SK-N-SH treated with all-trans-retinoic acid at 6 μM for 48 hours (cell line): ENCODE results near the gene TSHZ2.

Experiments used
- ATAC-seq: fragments of 200-7000 bp; cut with Tn5 transposase; 3 replicates; pipeline ENCODE4 v1.9.1; 2020; ENCODE audit warnings: mild to moderate bottlenecking, moderate library complexity
- ARNTL ChIP-seq: fragments of 450-650 bp; formaldehyde crosslinking; IDR thresholded peaks from 2 replicates; pipeline ENCODE4 v1.5.0; 2020; ENCODE audit warnings: low read depth, mild to moderate bottlenecking, moderate library complexity, borderline replicate concordance
- BACH2 ChIP-seq: fragments of 250-450 bp; sonication (Bioruptor Pico); IDR thresholded peaks from 2 replicates; pipeline ENCODE4 v1.9.0; 2021; ENCODE audit warnings: mild to moderate bottlenecking, borderline replicate concordance
- CREB5 ChIP-seq: fragments of 250-450 bp; sonication (Bioruptor Pico); IDR thresholded peaks from 2 replicates; pipeline ENCODE4 v1.5.1; 2020; ENCODE audit warnings: low read depth, mild to moderate bottlenecking, moderate library complexity
- CSDC2 ChIP-seq: fragments of 250-450 bp; sonication (Bioruptor Pico); IDR thresholded peaks from 2 replicates; pipeline ENCODE4 v1.5.0; 2020; ENCODE audit warnings: mild to moderate bottlenecking, moderate library complexity
- CSRNP3 ChIP-seq: fragments of 250-450 bp; sonication (Bioruptor Pico); IDR thresholded peaks from 2 replicates; pipeline ENCODE4 v1.5.1; 2021; ENCODE audit warnings: mild to moderate bottlenecking, moderate library complexity
- ESRRG ChIP-seq: fragments of 250-450 bp; sonication (Bioruptor Pico); IDR thresholded peaks from 2 replicates; pipeline ENCODE4 v1.6.1; 2021; ENCODE audit warnings: mild to moderate bottlenecking
- GLIS3 ChIP-seq: fragments of 250-450 bp; sonication (Bioruptor Pico); IDR thresholded peaks from 2 replicates; pipeline ENCODE4 v1.5.0; 2020; ENCODE audit warnings: mild to moderate bottlenecking, moderate library complexity
- ISL1 ChIP-seq: fragments of 250-450 bp; sonication (Bioruptor Pico); IDR thresholded peaks from 2 replicates; pipeline ENCODE4 v2.1.2; 2022; ENCODE audit warnings: mild to moderate bottlenecking, moderate library complexity
- OSR1 ChIP-seq: fragments of 250-450 bp; sonication (Bioruptor Pico); IDR thresholded peaks from 2 replicates; pipeline ENCODE4 v1.8.0; 2022; ENCODE audit warnings: moderate library complexity, mild to moderate bottlenecking, inconsistent platforms
- PATZ1 ChIP-seq: fragments of 250-450 bp; sonication (Bioruptor Pico); IDR thresholded peaks from 2 replicates; pipeline ENCODE4 v1.8.0; 2020; ENCODE audit warnings: mild to moderate bottlenecking, moderate library complexity, borderline replicate concordance
- RARB ChIP-seq: fragments of 250-450 bp; sonication (Bioruptor Pico); IDR thresholded peaks from 2 replicates; pipeline ENCODE4 v1.8.0; 2021; ENCODE audit warnings: mild to moderate bottlenecking, moderate library complexity
- SNAI2 ChIP-seq: fragments of 250-450 bp; sonication (Bioruptor Pico); IDR thresholded peaks from 2 replicates; pipeline ENCODE4 v1.5.0; 2020; ENCODE audit warnings: mild to moderate bottlenecking, moderate library complexity
- TCF4 ChIP-seq: fragments of 250-450 bp; sonication (Bioruptor Pico); IDR thresholded peaks from 2 replicates; pipeline ENCODE4 v1.8.0; 2021; ENCODE audit warnings: mild to moderate bottlenecking, moderate library complexity, borderline replicate concordance
- TSHZ2 ChIP-seq: fragments of 250-450 bp; sonication (Bioruptor Pico); IDR thresholded peaks from 2 replicates; pipeline ENCODE4 v1.5.0; 2020; ENCODE audit warnings: mild to moderate bottlenecking, moderate library complexity
- ZC3H10 ChIP-seq: fragments of 250-450 bp; sonication (Bioruptor Pico); IDR thresholded peaks from 2 replicates; pipeline ENCODE4 v1.5.1; 2021; ENCODE audit warnings: mild to moderate bottlenecking, moderate library complexity
- ZFP3 ChIP-seq: fragments of 250-450 bp; sonication (Bioruptor Pico); IDR thresholded peaks from 2 replicates; pipeline ENCODE4 v1.5.0; 2020; ENCODE audit warnings: mild to moderate bottlenecking, moderate library complexity
- ZFP30 ChIP-seq: fragments of 450-650 bp; formaldehyde crosslinking; IDR thresholded peaks from 2 replicates; pipeline ENCODE4 v1.5.0; 2022; ENCODE audit warnings: mild to moderate bottlenecking, moderate library complexity
- ZNF565 ChIP-seq: fragments of 450-650 bp; formaldehyde crosslinking; conservative IDR thresholded peaks from 2 replicates; pipeline ENCODE4 v1.5.0; 2020; ENCODE audit warnings: low read depth, mild to moderate bottlenecking, moderate library complexity
- ZNF70 ChIP-seq: fragments of 450-650 bp; formaldehyde crosslinking; IDR thresholded peaks from 2 replicates; pipeline ENCODE4 v1.5.0; 2020; ENCODE audit warnings: mild to moderate bottlenecking, moderate library complexity
- ZNF8 ChIP-seq: fragments of 450-650 bp; formaldehyde crosslinking; IDR thresholded peaks from 2 replicates; pipeline ENCODE4 v1.5.0; 2020; ENCODE audit warnings: mild to moderate bottlenecking, moderate library complexity

TSHZ2 gene

GRCh38 chr20:53324816-53325215 is 352.7 kb downstream of the TSHZ2 start:
- no peak for ATAC-seq
- no peak for TF ChIP-seq OSR1 (CRISPR knock-in tag)
- TF ChIP-seq ZNF8, result no peak
- no peak for TF ChIP-seq SNAI2 (CRISPR knock-in tag)
- TF ChIP-seq ZNF70, result no peak
- TF ChIP-seq BACH2 (CRISPR knock-in tag), result no peak
- TF ChIP-seq ZFP3 (CRISPR knock-in tag), result no peak
- TF ChIP-seq CREB5, result no peak
- TF ChIP-seq TCF4 (CRISPR knock-in tag), result no peak
- TF ChIP-seq RARB (CRISPR knock-in tag), result no peak
- no peak for TF ChIP-seq ISL1 (CRISPR knock-in tag)
- TF ChIP-seq ZC3H10 (CRISPR knock-in tag), result no peak
- no peak for TF ChIP-seq PATZ1
- TF ChIP-seq TSHZ2 (CRISPR knock-in tag), result no peak
- TF ChIP-seq CSRNP3 (CRISPR knock-in tag), result no peak
- TF ChIP-seq GLIS3 (CRISPR knock-in tag), result no peak
- TF ChIP-seq ZFP30 (CRISPR knock-in tag), result no peak
- no peak for TF ChIP-seq ARNTL (CRISPR knock-in tag)
- TF ChIP-seq ZNF565 (CRISPR knock-in tag), result no peak
- no peak for TF ChIP-seq ESRRG (CRISPR knock-in tag)
- no peak for TF ChIP-seq CSDC2 (CRISPR knock-in tag)

GRCh38 chr20:53328961-53329360 is 356.8 kb downstream of the TSHZ2 start:
- TF ChIP-seq CREB5 (no peak), SNAI2 (CRISPR knock-in tag) (no peak), RARB (CRISPR knock-in tag) (no peak), ZNF8 (no peak)
- ATAC-seq, result no peak

GRCh38 chr20:53329781-53330180 is 357.6 kb downstream of the TSHZ2 start:
- TF ChIP-seq ZNF565 (CRISPR knock-in tag) (no peak), CREB5 (no peak), SNAI2 (CRISPR knock-in tag) (no peak)
- ATAC-seq, result no peak
